IMR-90 (cell line): ENCODE measurements around the gene HDAC5. TPM values are rescaled to one million over a fixed set of nuclear protein-coding genes. Genes with fewer than 3 reads are reported as not detected.

Source experiments
- ATAC-seq: fragments of 200-7000 bp; cut with Tn5 transposase; 2 replicates; pipeline ENCODE4 v1.9.1; 2020; ENCODE audit warnings: low read depth, mild to moderate bottlenecking, moderate library complexity
- BruUV-seq: library from RNA; stranded (reverse); fragments of 400-500 nt; replicated peaks from 2 replicates; lab custom pipeline; 2021; lab: Mats Ljungman, UMichigan
- CTCF ChIA-PET: fragments of 300-600 bp; formaldehyde crosslinking; extraction: SDS; loops from one replicate; lab custom pipeline; 2021; ENCODE audit warnings: antibody characterized with exemption; lab: Yijun Ruan, JAX
- POLR2A ChIA-PET: fragments of 300-600 bp; sonication (Branson Sonifier 250); formaldehyde crosslinking; loops from one replicate; lab custom pipeline; 2022; ENCODE audit warnings: antibody characterized with exemption; ENCODE audit not compliant: unreplicated experiment; lab: Charles Lee
- DNase-seq: peaks from one replicate; pipeline ENCODE4 v3.0.0; 2013
- H2AFZ ChIP-seq: replicated peaks from 2 replicates; pipeline ENCODE3; 2013; ENCODE audit warnings: low read length, mild to moderate bottlenecking; ENCODE audit not compliant: poor library complexity
- H2AK5ac ChIP-seq: 2 replicates; pipeline ENCODE4 v1.6.1; 2013; ENCODE audit warnings: low read depth, low read length, inconsistent platforms
- H2AK9ac ChIP-seq: replicated peaks from 2 replicates; pipeline ENCODE3; 2013; ENCODE audit warnings: mild to moderate bottlenecking, low read depth, low read length, moderate library complexity; ENCODE audit not compliant: poor library complexity
- H2BK120ac ChIP-seq: 2 replicates; pipeline ENCODE4 v1.6.1; 2013; ENCODE audit warnings: low read depth, low read length, inconsistent platforms
- H2BK15ac ChIP-seq: 3 replicates; pipeline ENCODE4 v1.6.1; 2013; ENCODE audit warnings: low read depth, low read length, inconsistent platforms
- H2BK20ac ChIP-seq: 2 replicates; pipeline ENCODE4 v1.6.1; 2013; ENCODE audit warnings: low read depth, mild to moderate bottlenecking, inconsistent platforms, low read length, moderate library complexity
- H2BK5ac ChIP-seq: 2 replicates; pipeline ENCODE4 v1.6.1; 2013; ENCODE audit warnings: mild to moderate bottlenecking, low read depth, low read length, inconsistent platforms; ENCODE audit not compliant: poor library complexity, severe bottlenecking
- H3K14ac ChIP-seq: replicated peaks from 2 replicates; pipeline ENCODE4 v1.6.1; 2013; ENCODE audit warnings: low read depth, low read length, inconsistent platforms
- H3K18ac ChIP-seq: 2 replicates; pipeline ENCODE4 v1.6.1; 2013; ENCODE audit warnings: low read depth, low read length, control low read depth
- H3K23ac ChIP-seq: 2 replicates; pipeline ENCODE4 v1.6.1; 2013; ENCODE audit warnings: low read depth, low read length, inconsistent platforms
- H3K27ac ChIP-seq: 2 replicates; pipeline ENCODE4 v1.5.1; 2013; ENCODE audit warnings: mild to moderate bottlenecking, control low read depth, low read length; ENCODE audit not compliant: insufficient read depth
- H3K27me3 ChIP-seq: 2 replicates; pipeline ENCODE4 v1.6.1; 2013; ENCODE audit warnings: low read length; ENCODE audit not compliant: control insufficient read depth, insufficient read depth
- H3K36me3 ChIP-seq: 2 replicates; pipeline ENCODE4 v1.6.1; 2013; ENCODE audit warnings: low read length, mixed read lengths; ENCODE audit not compliant: control insufficient read depth, insufficient read depth
- H3K4ac ChIP-seq: 2 replicates; pipeline ENCODE4 v1.6.1; 2013; ENCODE audit warnings: low read depth, low read length, inconsistent platforms
- H3K4me1 ChIP-seq: 2 replicates; pipeline ENCODE4 v1.6.1; 2013; ENCODE audit warnings: low read length, mixed read lengths; ENCODE audit not compliant: control insufficient read depth, insufficient read depth
- H3K4me2 ChIP-seq: 2 replicates; pipeline ENCODE4 v1.6.1; 2013; ENCODE audit warnings: low read depth, mild to moderate bottlenecking, control low read depth, low read length, moderate library complexity
- H3K4me3 ChIP-seq: 2 replicates; pipeline ENCODE4 v1.5.1; 2013; ENCODE audit warnings: low read depth, mild to moderate bottlenecking, control low read depth, low read length, moderate library complexity; ENCODE audit not compliant: insufficient read depth
- H3K56ac ChIP-seq: 2 replicates; pipeline ENCODE4 v1.6.1; 2013; ENCODE audit warnings: low read length, inconsistent platforms; ENCODE audit not compliant: insufficient read depth; ENCODE audit errors: extremely low read depth
- H3K79me1 ChIP-seq, 2 experiments: 2 replicates each; pipeline ENCODE4 v1.6.1; 2013; ENCODE audit warnings: low read length in 2 of 2, inconsistent platforms in 1 of 2, low read depth in 1 of 2
- H3K9ac ChIP-seq: 2 replicates; pipeline ENCODE4 v1.6.1; 2013; ENCODE audit warnings: low read depth, low read length, control low read depth
- H3K9me1 ChIP-seq: 2 replicates; pipeline ENCODE4 v1.6.1; 2013; ENCODE audit warnings: low read length, inconsistent platforms; ENCODE audit not compliant: insufficient read depth
- H3K9me3 ChIP-seq: 2 replicates; pipeline ENCODE4 v1.6.1; 2013; ENCODE audit warnings: low read length; ENCODE audit not compliant: control insufficient read depth, insufficient read depth
- H4K20me1 ChIP-seq: 2 replicates; pipeline ENCODE4 v1.6.1; 2013; ENCODE audit warnings: low read length, inconsistent platforms; ENCODE audit not compliant: insufficient read depth
- H4K5ac ChIP-seq: 2 replicates; pipeline ENCODE4 v1.6.1; 2013; ENCODE audit warnings: mild to moderate bottlenecking, low read depth, low read length, control low read depth
- H4K8ac ChIP-seq, 2 experiments: 2 replicates each; pipeline ENCODE4 v1.6.1; 2013; ENCODE audit warnings: low read depth in 2 of 2, low read length in 2 of 2, control low read depth in 1 of 2, inconsistent platforms in 1 of 2
- H4K91ac ChIP-seq: 2 replicates; pipeline ENCODE4 v1.6.1; 2013; ENCODE audit warnings: low read depth, low read length, inconsistent platforms; ENCODE audit not compliant: insufficient read depth
- BHLHE40 ChIP-seq: fragments of 150-350 bp; IDR thresholded peaks from 2 replicates; pipeline ENCODE4 v1.6.1; 2016; ENCODE audit warnings: mild to moderate bottlenecking, low read depth, low read length
- CEBPB ChIP-seq: IDR thresholded peaks from 2 replicates; pipeline ENCODE4 v1.6.1; 2012; ENCODE audit warnings: low read depth, low read length, improper control_type of control experiment
- CHD1 ChIP-seq: IDR thresholded peaks from 2 replicates; pipeline ENCODE4 v1.6.1; 2012; ENCODE audit warnings: low read depth, low read length, improper control_type of control experiment
- CTCF ChIP-seq: conservative IDR thresholded peaks from 2 replicates; pipeline ENCODE4 v1.5.1; 2012; ENCODE audit warnings: mild to moderate bottlenecking, low read depth, low read length, improper control_type of control experiment
- ELK1 ChIP-seq: fragments of 150-350 bp; IDR thresholded peaks from 2 replicates; pipeline ENCODE4 v1.6.1; 2016; ENCODE audit warnings: low read depth, mild to moderate bottlenecking, low read length, moderate library complexity, borderline replicate concordance
- FOS ChIP-seq: fragments of 150-350 bp; IDR thresholded peaks from 2 replicates; pipeline ENCODE4 v1.6.1; 2016; ENCODE audit warnings: low read depth, low read length
- MAFK ChIP-seq: IDR thresholded peaks from 2 replicates; pipeline ENCODE4 v1.6.1; 2012; ENCODE audit warnings: low read depth, low read length, improper control_type of control experiment
- MAZ ChIP-seq: IDR thresholded peaks from 2 replicates; pipeline ENCODE4 v1.6.1; 2012; ENCODE audit warnings: low read depth, mild to moderate bottlenecking, low read length, improper control_type of control experiment, moderate library complexity, borderline replicate concordance
- MXI1 ChIP-seq: IDR thresholded peaks from 2 replicates; pipeline ENCODE4 v1.6.1; 2012; ENCODE audit warnings: low read depth, mild to moderate bottlenecking, low read length, moderate library complexity, borderline replicate concordance
- NFE2L2 ChIP-seq: fragments of 150-350 bp; IDR thresholded peaks from 2 replicates; pipeline ENCODE4 v1.6.1; 2016; ENCODE audit warnings: low read depth, mild to moderate bottlenecking, low read length
- POLR2A ChIP-seq: IDR thresholded peaks from 2 replicates; pipeline ENCODE4 v1.6.1; 2012; ENCODE audit warnings: mild to moderate bottlenecking, low read depth, low read length
- RAD21 ChIP-seq: IDR thresholded peaks from 2 replicates; pipeline ENCODE4 v1.6.1; 2012; ENCODE audit warnings: low read length, improper control_type of control experiment
- RCOR1 ChIP-seq: IDR thresholded peaks from 2 replicates; pipeline ENCODE4 v1.6.1; 2012; ENCODE audit warnings: mild to moderate bottlenecking, low read length, improper control_type of control experiment; ENCODE audit not compliant: insufficient replicate concordance
- RFX5 ChIP-seq: IDR thresholded peaks from 2 replicates; pipeline ENCODE4 v1.8.0; 2012; ENCODE audit warnings: low read depth, mild to moderate bottlenecking, low read length, moderate library complexity
- SMC3 ChIP-seq: fragments of 150-350 bp; IDR thresholded peaks from 2 replicates; pipeline ENCODE4 v1.6.1; 2016; ENCODE audit warnings: low read depth, mild to moderate bottlenecking, antibody characterized with exemption, low read length, moderate library complexity
- WGBS, 2 experiments: methylation state at CpG; one replicate each; pipeline versions ENCODE4 v1.1.5 to v1.1.7; 2013; ENCODE audit warnings: missing lambda C conversion rate in 2 of 2; ENCODE audit not compliant: insufficient read length in 1 of 2; ENCODE audit errors: extremely low coverage in 2 of 2; 5-methylcytosine and 5-hydroxymethylcytosine counted together
- dilution Hi-C: fragments of 300-500 bp; cut with HindIII; formaldehyde crosslinking; loops from one replicate; pipeline ENCODE4 v1.14.3; 2018; ENCODE audit warnings: low sequenced_read_pairs; ENCODE audit not compliant: unreplicated experiment
- in situ Hi-C: fragments of 300-500 bp; cut with MboI; formaldehyde crosslinking; loops from 3 replicates; pipeline ENCODE4 v1.14.3; 2019; ENCODE audit warnings: low sequenced_read_pairs, inconsistent platforms, mixed read lengths
- intact Hi-C: fragments of 100-400 bp; cut with micrococcal nuclease; formaldehyde crosslinking; loops from 2 replicates; pipeline ENCODE4 v1.10.0; 2022
- polyA plus RNA-seq, 3 experiments: library from polyadenylated mRNA; depleted of rRNA; stranded (reverse); fragments of >200 nt; gene quantifications; 2 replicates each; pipeline ENCODE4 v1.2.3, GENCODE V29; 2012; ENCODE audit warnings: low replicate concordance in 1 of 3
- total RNA-seq: library from RNA; depleted of rRNA; stranded (reverse); fragments of >200 nt; gene quantifications from 2 replicates; pipeline ENCODE4 v1.2.3, GENCODE V29; 2012
- TF ChIP-seq, protein P1 (sequence below): fragments of 150-350 bp; IDR thresholded peaks from 2 replicates; pipeline ENCODE4 v1.6.1; 2017; ENCODE audit warnings: mild to moderate bottlenecking, antibody characterized with exemption, low read length, low read depth

The HDAC5 gene
- total and polyA plus RNA-seq, 2 of the 4 experiments (the other 2 are of a cell fraction) = 47.0 to 61.3 TPM

GRCh38 chr17:44062871-44063270, 60.6 kb downstream of the HDAC5 start:
- no peak overlapping the region for H3K4me3 ChIP-seq
- no peak overlapping the region for H2BK5ac ChIP-seq
- ATAC-seq (no peak), DNase-seq (no peak)
- H4K91ac ChIP-seq = no peak overlapping the region
- no peak overlapping the region for H4K8ac ChIP-seq
- H3K4me2 ChIP-seq = no peak overlapping the region
- no peak overlapping the region for H3K18ac ChIP-seq
- H3K4me1 ChIP-seq = peaks cover 2% of the 10 kb centered on the region; the same call in 1 of the 2 replicates
- H3K14ac ChIP-seq = no peak overlapping the region
- no peak overlapping the region for H3K4ac ChIP-seq
- intact Hi-C loops (no loop called here), in situ Hi-C loops (no loop called here), dilution Hi-C loops (no loop called here)
- no peak overlapping the region for H2BK120ac ChIP-seq
- H3K56ac ChIP-seq = no peak overlapping the region
- H2AK9ac ChIP-seq = no peak overlapping the region
- peaks cover 20% of the 10 kb centered on the region for H3K36me3 ChIP-seq
- no peak overlapping the region for H2BK20ac ChIP-seq
- H3K27ac ChIP-seq = no peak overlapping the region
- no peak overlapping the region for H3K23ac ChIP-seq
- ChIA-PET CTCF (no interaction called here), POLR2A (no interaction called here)
- BruUV-seq = no TSS peak
- H4K20me1 ChIP-seq = peaks cover 61% of the 10 kb centered on the region
- H2AFZ ChIP-seq = no peak overlapping the region
- H3K9me1 ChIP-seq = no peaks in the 10 kb centered on the region
- no peak for TF ChIP-seq RCOR1
- TF ChIP-seq MXI1 = no peak
- no peak for TF ChIP-seq MAFK
- TF ChIP-seq CTCF = no peak
- no peak for TF ChIP-seq FOS
- no peak for TF ChIP-seq NFE2L2
- TF ChIP-seq CEBPB = no peak
- TF ChIP-seq, protein P1, sequence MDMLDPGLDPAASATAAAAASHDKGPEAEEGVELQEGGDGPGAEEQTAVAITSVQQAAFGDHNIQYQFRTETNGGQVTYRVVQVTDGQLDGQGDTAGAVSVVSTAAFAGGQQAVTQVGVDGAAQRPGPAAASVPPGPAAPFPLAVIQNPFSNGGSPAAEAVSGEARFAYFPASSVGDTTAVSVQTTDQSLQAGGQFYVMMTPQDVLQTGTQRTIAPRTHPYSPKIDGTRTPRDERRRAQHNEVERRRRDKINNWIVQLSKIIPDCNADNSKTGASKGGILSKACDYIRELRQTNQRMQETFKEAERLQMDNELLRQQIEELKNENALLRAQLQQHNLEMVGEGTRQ = no peak
- TF ChIP-seq ELK1 = no peak
- no peak for TF ChIP-seq MAZ
- no peak for TF ChIP-seq POLR2A
- TF ChIP-seq RFX5 = no peak
- no peak for TF ChIP-seq RAD21
- no peak for TF ChIP-seq CHD1
- TF ChIP-seq SMC3 = no peak
- no peak for TF ChIP-seq BHLHE40
- H2AK5ac ChIP-seq = no peak overlapping the region
- no peak overlapping the region for H2BK15ac ChIP-seq
- H3K9ac ChIP-seq = no peak overlapping the region
- H3K9me3 ChIP-seq = no peaks in the 10 kb centered on the region
- no peak overlapping the region for H4K5ac ChIP-seq
- peaks cover 24 to 54% of the 10 kb centered on the region in 2 experiments for H3K79me1 ChIP-seq
- WGBS, 2 experiments = 95% methylated on average over 7 of the region's 15 CpGs; no CpG with 5 or more reads in 1 of the 2 experiments
- H3K27me3 ChIP-seq = no peaks in the 10 kb centered on the region
